GM10248 (cell line): ENCODE measurements around the gene GJC2.
"Not testable (repeated sequence)": the region's sequence is repeated elsewhere in the genome, so short reads cannot be mapped to it uniquely, and the experiment has no call there.

Source experiments
- CTCF ChIA-PET: fragments of 300-600 bp; sonication (Branson Sonifier 250); formaldehyde crosslinking; extraction: SDS; loops from one replicate; lab custom pipeline; 2021; ENCODE audit warnings: antibody characterized with exemption; lab: Yijun Ruan, JAX
- POLR2A ChIA-PET: fragments of 350-650 bp; sonication (Branson Sonifier 250); formaldehyde crosslinking; extraction: SDS; loops from one replicate; lab custom pipeline; 2020; ENCODE audit warnings: antibody characterized with exemption; lab: Yijun Ruan, JAX
- DNase-seq: peaks from one replicate; pipeline ENCODE4 v3.0.0; 2012; ENCODE audit errors: extremely low spot score
- CTCF ChIP-seq: IDR thresholded peaks from 2 replicates; pipeline ENCODE4 v1.5.1; 2012; ENCODE audit warnings: mild to moderate bottlenecking, low read depth; ENCODE audit errors: extremely low read depth, missing control alignments, control extremely low read depth

Gene GJC2

GRCh38 chr1:228172591-228173527 lies 23.1 kb downstream of the GJC2 start:
- CTCF ChIA-PET: interaction anchor here (1.1 to 2.2 kb wide), 2 partner anchors 8 to 54 kb away, joined by 3 to 10 read pairs; no protein-coding TSS in a partner anchor
- no peak for DNase-seq
- TF ChIP-seq CTCF: no peak
- POLR2A ChIA-PET: no interaction called here

GRCh38 chr1:228173528-228174481 lies 24.1 kb downstream of the GJC2 start:
- DNase-seq, POLR2A ChIA-PET: not testable (repeated sequence)
- CTCF ChIA-PET: interaction anchor here (2.2 kb wide), 1 partner anchor 9 kb away, joined by 10 read pairs; no protein-coding TSS in a partner anchor

DNA sequence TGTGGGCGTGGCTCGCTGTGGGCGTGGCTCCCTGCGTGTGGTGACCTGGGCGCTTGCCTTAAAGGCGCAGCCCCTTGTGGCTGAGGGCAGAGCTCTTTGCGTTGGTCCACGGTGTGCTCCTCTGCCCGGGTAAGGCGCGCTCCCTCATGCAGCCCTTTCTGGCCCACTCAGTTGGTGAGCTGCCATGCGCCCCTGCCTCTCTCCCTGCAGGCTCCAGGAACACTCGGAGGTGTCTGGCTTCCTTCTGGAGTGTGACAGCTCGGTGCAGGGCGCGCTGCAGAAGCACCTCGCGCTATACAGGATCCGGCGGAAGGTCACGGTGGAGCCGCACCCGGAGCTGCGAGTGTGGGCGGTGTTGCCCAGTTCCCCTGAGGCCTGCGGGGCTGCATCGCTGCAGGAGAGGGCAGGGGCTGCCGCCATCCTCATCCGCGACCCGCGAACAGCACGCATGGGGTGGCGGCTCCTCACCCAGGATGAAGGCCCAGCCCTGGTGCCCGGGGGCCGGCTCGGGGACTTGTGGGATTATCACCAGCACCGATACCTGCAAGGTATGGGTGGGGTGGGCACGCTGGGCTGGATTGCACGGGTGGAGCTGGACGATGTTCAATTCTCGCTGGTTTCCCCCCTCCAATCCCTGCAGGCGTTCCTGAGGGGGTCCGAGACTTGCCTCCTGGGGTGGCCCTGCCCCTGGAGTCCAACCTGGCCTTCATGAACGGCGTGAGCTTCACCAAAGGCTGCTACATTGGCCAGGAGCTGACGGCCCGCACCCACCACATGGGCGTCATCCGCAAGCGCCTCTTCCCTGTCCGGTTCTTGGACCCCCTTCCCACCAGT lies 25.0 kb downstream of the GJC2 start:
- ChIA-PET CTCF (interaction anchor here (0.8 to 2.2 kb wide), 3 partner anchors 10 to 44 kb away, joined by 3 to 10 read pairs (median 4); no protein-coding TSS in a partner anchor), POLR2A (no interaction called here)
- no peak for TF ChIP-seq CTCF
- no peak for DNase-seq

- POLR2A ChIA-PET: no interaction called here
- TF ChIP-seq CTCF: no peak
- CTCF ChIA-PET: interaction anchor here (0.8 to 2.2 kb wide), 3 partner anchors 11 to 45 kb away, joined by 3 to 10 read pairs (median 4); no protein-coding TSS in a partner anchor
- no peak for DNase-seq
Measured at GRCh38 chr1:228175316-228176023, 25.7 kb downstream of the GJC2 start.

DNA sequence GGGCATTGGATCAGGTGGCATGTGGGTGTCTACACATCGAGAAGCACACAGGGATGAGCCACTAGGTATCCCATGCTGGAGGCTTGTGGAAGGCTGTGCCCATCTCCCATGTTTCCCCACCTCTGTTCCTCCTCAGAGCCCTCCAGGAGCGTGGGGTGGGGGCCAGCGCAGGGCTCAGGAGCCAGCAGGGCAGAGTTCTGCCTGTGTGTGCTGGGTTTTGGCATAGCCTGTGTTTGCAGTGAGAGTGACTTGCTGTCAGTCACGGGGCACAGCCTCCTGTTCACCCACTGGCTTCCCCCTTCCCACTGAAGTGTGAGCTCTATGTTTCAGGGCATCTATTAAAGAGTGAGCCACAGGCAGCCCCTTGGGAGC lies 26.3 kb downstream of the GJC2 start:
- POLR2A ChIA-PET: no interaction called here
- TF ChIP-seq CTCF: no peak
- CTCF ChIA-PET: interaction anchor here (3.0 kb wide), 1 partner anchor 10 kb away, joined by 19 read pairs; the partner anchor contains the start of gene IBA57
- DNase-seq: no peak
